Measurements from ENCODE around the gene NOL11.
"Not testable (repeated sequence)": the region's sequence is repeated elsewhere in the genome, so short reads cannot be mapped to it uniquely, and the experiment has no call there.

The NOL11 gene

DNA sequence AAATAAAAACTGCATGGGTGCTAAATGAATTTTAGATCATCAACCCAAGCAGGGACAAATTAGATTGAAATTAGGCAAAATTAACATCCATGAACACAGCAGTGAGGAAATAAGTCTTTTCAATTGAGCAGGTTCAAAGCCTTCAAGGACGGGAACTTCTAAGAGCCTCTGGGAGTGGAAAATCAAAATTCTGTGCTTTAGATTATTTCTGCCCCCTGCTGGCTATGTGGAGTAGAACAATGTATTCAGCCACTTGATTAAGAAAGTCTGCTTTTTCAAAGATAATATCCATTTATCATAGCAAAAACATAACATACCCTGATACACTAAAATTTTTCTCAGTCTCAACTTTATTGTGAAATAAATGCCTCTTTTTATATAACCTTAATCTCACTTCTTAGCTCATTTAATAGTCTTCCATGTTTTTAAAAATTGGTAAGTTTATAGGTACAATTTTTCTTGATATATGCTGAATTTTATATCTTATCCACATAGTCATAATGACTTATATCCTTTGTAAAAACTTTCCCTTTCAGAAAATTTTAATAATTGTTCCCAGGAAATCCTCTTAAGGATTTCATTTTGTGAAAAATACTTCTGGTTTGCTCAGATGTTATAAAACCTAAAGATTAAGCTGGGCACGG lies 28.1 kb upstream of the NOL11 start:
- TF ChIP-seq, protein P1, sequence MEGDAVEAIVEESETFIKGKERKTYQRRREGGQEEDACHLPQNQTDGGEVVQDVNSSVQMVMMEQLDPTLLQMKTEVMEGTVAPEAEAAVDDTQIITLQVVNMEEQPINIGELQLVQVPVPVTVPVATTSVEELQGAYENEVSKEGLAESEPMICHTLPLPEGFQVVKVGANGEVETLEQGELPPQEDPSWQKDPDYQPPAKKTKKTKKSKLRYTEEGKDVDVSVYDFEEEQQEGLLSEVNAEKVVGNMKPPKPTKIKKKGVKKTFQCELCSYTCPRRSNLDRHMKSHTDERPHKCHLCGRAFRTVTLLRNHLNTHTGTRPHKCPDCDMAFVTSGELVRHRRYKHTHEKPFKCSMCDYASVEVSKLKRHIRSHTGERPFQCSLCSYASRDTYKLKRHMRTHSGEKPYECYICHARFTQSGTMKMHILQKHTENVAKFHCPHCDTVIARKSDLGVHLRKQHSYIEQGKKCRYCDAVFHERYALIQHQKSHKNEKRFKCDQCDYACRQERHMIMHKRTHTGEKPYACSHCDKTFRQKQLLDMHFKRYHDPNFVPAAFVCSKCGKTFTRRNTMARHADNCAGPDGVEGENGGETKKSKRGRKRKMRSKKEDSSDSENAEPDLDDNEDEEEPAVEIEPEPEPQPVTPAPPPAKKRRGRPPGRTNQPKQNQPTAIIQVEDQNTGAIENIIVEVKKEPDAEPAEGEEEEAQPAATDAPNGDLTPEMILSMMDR (conservative IDR thresholded peaks at IDR 0.05; ENCODE audit: low read depth, low read length), result peak; percentile 72
- no peak for DNase-seq (ENCODE audit: low read depth)
- no peak overlapping the region for H3K4me3 ChIP-seq (ENCODE audit: low read length)

DNA sequence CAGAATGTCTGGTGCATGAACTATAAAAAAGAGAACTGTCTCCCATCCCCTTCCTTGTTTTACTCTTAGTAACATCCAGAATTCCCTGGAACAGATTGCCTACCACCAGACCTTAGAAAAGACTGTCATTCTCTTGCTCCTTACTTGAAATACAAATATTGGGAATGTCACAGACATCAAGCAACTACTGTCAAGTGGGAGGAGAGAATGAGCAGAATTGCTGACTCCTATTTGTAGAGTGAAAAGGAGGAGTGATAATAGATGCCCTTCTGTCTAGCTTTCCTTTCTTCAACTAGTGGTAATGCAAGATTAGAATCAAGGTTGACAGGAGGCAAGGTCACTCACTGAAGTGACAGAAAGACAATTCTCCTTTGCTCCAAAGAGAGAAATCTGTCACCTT lies 23.9 kb upstream of the NOL11 start:
- DNase-seq (ENCODE audit: low read depth), result no peak
- TF ChIP-seq, protein P1 (conservative IDR thresholded peaks at IDR 0.05; ENCODE audit: low read depth, low read length), result no peak
- no peak overlapping the region for H3K4me3 ChIP-seq (ENCODE audit: low read length)

DNA sequence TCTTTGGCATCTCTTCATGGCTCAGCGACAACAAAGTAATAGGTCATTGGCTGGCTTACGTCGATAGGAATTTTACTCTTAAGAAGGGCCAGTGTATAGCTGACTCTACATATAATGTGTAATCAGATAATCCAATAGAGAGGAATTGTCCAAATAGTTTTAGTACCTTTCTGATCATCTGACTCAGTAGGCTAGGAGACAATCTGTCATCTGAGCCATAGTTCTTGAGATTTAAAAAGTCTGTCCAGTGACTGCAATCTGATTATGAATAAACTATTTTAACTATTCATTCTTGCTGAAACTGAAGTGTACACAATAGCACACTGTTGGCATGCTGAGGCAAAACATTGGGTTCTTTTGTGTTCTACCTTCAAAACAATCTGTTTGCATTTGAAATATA lies 21.4 kb upstream of the NOL11 start:
- TF ChIP-seq, protein P1 (conservative IDR thresholded peaks at IDR 0.05; ENCODE audit: low read depth, low read length), result no peak
- DNase-seq (ENCODE audit: low read depth), result peak; percentile 88
- H3K4me3 ChIP-seq (ENCODE audit: low read length), result no peak overlapping the region

DNA sequence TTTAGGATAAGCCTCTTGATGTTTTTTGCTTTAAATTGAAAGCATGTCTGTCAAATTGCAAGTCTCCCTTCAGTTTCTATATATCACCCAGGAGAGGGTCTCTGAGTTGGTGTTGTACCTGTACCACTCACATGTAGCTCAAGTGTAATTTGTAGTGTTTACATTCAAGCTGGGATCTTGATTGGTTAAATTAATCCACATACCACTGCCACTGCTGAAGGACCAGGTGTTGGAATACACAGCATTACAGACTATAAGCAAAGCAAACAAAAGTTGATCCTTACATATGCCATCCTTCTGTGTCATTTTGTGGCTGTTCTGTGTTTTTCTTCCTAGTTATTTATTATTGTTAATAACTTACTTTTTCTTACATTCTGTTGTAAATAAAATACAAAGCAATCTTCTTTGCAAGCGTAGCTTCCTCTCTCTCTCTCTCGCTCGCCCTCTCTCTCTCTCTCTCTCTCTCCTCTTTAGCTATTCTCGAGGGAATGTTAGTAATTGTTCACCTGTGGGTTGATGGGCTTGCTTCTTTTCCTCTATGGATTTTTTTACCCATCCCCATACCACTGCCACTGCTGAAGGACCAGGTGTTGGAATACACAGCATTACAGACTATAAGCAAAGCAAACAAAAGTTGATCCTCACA lies 20.8 kb upstream of the NOL11 start:
- no peak for DNase-seq (ENCODE audit: low read depth)
- TF ChIP-seq, protein P1 (conservative IDR thresholded peaks at IDR 0.05; ENCODE audit: low read depth, low read length), result no peak
- H3K4me3 ChIP-seq (ENCODE audit: low read length), result no peak overlapping the region

DNA sequence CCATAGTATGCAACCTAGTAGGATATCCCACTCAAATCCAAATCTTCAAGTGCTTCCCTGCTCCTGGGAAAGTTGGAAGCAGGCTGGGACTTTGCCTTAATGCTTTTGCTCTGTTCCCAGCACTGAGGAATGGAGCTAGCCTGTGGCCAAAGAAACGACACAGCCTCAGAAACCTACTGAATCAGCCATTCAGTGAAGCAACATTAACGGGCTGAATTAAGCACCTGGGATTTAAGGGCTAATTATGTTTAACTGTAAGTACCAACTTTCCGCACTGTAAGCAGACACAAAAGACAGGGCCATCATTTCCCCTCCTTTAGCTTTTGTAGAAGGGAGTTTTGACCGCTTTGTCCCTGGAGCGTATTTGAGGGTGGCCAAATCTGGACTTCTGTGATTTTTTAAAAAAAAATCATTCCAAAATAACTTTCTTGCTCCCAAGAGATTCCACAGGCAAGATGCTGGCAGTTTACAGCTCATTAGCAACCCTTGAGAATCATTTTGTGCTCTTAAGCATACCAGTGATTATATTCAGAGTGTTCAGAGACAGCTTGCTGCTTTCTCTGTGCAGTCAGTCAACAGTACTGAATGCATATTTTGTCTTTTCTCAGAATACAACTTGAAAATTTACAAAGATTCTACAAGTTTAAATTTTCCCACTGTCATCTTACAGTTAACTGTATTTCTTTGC lies 17.6 kb upstream of the NOL11 start:
- H3K4me3 ChIP-seq (ENCODE audit: low read length), result no peak overlapping the region
- TF ChIP-seq, protein P1 (conservative IDR thresholded peaks at IDR 0.05; ENCODE audit: low read depth, low read length), result no peak
- no peak for DNase-seq (ENCODE audit: low read depth)

DNA sequence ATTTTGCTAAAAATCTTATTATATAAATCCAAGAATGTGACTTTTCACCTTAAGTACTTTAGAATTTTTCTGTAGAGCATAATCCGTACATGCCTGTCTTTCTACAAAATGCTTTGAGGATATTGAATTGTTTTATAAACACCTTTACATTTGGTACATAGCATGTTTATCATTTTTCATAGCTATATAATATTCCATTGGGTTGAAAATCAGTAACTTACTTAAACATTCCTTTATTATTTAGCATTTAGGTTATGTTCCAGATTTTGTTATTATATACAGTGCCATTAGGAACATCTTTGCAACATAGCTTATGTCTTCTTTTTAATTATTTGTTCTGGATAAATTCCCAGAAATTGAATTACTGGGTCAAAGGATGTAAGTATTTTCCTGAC lies 17.0 kb upstream of the NOL11 start:
- no peak overlapping the region for H3K4me3 ChIP-seq (ENCODE audit: low read length)
- TF ChIP-seq, protein P1 (conservative IDR thresholded peaks at IDR 0.05; ENCODE audit: low read depth, low read length), result no peak
- no peak for DNase-seq (ENCODE audit: low read depth)

DNA sequence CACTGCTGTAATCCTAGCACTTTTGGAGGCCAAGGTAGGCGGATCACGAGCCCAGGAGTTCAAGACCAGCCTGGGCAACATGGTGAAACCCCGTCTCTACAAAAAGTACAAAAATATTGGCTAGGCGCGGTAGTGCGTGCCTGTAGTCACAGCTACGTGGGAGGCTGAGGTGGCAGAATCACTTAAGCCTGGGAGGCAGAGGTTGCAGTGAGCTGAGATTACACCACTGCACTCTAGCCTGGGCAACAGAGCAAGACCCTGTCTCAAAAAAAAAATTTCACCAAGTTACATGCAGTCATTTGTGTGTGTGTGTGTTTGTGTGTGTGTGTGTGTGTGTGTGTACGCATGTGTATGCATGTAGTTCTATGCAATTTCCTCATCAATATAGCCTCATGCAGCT lies 14.9 kb upstream of the NOL11 start:
- DNase-seq (ENCODE audit: low read depth); H3K4me3 ChIP-seq (ENCODE audit: low read length): not testable (repeated sequence)
